ENCODE results near the gene APOA1.
A peak's percentile ranks its signal among the peaks of the same experiment; 100 is the strongest.

The APOA1 gene

DNA sequence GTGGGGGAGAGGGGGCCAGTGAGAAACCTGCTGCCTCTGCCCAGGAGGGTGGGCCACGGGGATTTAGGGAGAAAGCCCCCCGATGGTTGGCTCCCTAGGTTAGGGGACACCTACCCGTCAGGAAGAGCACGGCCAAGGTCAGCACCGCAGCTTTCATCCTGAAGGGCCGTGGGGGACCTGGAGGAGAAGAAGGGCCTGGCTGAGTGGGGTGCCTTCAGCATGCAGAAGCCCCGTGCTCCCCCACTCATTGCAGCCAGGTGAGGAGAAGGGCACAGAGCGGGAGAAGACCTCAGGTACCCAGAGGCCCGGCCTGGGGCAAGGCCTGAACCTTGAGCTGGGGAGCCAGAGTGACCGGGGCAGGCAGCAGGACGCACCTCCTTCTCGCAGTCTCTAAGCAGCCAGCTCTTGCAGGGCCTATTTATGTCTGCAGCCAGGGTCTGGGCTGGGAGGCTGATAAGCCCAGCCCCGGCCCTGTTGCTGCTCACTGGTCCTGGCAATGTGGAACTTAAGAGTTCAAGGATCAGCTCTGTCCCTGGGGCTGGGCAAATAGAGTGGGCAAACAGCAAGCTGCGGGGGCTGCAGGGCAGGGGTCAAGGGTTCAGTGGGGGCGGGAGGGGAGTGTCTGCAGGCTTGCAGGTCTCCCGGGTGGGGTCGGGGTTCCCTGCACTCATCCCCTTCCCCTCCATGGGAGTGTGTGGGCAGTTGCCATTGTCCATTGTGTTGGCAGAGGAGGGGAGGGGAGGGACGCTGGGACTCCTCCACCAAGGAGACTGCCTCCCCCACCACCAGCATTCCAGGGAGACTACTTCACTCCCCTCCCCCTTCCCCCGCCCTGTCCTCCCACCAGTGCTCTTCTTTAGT, at the start of gene APOA1:
Gene APOA1, minus strand, starts transcription at position 392 of the 861 bp plus-strand sequence. Its CDS starts 235 bp downstream, at position 157.
- DNase-seq = no peak

DNA sequence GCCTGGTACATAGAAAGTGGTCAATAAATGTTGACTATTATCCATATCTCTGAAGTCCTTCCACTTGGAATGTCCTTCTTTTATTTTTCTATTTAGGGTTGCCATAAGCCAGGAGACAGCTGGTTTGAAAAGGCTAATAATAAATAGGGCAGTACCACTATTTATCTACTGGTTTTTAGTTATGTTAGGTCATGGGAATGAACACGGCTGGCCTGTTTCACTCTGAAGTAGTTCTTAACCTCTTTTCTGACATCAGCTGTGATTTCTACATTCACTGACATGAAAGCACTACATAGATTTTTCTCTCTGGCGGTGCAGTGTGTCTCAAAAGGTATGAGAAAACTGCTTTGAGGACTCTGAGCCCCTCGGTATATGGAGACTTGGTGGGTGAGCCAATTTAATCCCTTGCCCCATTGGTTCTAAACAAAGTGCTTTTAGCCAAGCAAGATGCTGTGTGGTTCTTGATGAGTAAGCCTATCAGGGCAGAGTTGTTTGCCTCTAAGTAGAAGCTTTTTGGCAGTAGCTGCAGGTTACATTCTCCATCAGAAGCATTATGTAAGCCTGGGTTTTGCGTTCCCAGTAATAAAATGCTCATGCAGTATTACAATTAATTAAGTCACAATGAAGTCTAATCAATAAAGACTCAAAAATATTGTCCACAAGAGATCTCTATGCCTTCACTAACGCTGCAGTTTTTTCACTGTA, 48.7 kb upstream of the APOA1 start:
- no peak for DNase-seq

DNA sequence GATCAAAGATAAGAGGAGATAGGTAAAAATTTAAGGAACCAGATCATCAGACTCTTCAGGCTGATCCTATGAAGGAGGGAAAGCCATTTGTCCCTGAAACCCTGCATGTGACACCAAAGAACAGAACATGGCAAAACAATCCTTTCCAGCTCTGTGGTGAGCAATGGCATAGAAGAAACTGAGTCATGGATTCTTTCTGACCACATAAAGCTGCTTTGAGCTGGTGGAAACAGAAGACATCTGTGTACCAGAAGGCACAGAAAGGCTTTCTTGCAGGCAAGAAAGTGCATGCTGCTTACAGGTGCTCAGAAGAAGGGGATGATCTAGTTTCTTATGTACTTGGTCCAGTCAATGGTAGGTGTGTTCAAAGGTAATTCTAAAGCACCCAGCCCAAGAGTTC, 45.0 kb upstream of the APOA1 start:
- peak; percentile 77 for DNase-seq

DNA sequence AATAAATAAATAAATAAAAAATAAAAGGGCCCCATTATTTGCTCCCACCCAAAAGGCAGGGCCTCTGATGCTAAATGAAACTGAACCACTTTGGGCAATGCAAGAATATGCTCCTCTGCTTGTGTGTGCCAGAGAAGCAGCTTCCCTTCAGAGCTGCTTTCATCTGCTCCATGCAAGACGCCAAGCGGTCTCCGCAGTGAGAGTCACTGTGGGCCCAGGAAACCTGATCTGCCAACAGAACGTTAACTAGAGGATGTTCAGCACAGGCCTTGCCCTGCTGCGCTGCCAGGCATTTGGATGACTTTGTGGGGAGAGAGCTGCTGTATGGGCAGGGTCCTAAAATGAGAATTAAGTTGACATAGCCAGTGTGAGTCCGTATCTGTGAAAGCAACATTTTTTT, 43.7 kb upstream of the APOA1 start:
- no peak for DNase-seq

DNA sequence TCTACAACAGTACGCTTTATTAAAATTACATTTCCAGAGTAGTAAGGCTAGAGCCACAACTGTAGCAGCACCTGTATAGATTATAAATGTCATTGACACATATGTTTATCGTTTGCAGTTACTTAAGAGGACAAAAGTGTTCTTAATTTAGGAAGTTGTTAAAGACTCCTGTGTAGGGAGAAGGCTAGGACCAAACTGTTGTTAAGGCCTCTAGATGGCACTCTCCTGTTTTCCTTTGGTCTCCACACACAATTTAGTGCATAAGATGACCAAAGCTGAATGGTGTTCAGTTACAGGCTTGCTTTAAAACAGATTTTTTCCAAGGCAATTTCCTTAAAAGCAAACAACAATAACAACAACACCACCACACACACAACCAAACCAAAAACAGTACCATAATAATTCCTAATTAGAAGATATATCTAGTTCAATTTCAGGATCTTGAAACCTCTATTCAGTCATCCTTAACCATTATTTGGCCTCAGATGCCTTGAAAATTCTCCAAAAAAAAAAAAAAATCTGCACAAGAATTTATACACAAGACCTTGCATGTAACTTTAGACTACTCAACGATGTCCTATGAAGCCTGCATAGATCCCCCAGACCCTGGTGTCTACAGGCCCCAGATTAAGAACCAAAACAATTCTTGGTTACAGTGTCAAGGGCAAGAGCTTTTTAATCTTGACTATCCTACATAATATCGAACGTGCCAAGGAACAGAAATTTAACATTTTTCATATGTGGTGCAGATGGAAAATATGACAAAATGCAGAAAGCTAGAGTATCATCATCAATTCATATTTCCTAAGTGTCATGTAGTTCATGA, 42.6 kb upstream of the APOA1 start:
- DNase-seq = peak; percentile 65

DNA sequence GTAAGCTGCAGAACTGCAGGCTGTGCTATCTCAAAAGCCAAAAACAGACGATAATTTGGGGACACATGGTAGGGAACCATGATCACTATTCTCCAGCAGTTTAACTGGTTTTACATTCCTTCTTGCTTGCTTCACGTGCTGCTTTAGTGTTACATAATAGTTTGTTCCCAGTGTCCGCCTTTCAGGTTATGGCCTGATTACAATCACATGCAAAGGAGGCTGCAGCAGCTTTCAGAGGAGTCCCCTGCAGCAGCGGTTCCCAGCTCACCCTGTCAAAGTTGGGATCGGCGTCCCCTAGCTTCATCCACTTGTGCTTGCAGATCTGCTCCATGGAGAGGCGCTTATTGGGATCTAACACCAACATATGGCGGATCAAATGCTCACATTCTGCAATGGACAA, 39.2 kb upstream of the APOA1 start:
- no peak for DNase-seq

DNA sequence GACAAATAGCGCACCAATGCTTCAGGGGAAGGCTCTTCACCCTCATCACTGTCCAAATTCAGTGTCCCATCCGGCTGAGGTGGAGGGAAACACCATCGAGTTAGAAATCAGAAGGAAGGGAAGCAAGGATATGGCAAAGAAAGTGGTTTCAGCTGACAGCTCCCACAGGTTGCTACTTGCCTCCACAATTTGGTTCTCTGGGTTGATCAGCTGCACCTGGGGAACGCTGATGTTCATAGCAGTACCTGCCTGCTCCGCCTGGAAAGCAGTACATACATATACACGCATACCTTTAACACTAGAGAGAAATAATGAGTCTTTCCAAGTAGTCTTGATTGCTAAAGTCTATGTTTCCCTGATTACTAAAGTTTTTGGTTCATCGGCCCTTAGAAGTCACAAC, 37.8 kb upstream of the APOA1 start:
- no peak for DNase-seq

DNA sequence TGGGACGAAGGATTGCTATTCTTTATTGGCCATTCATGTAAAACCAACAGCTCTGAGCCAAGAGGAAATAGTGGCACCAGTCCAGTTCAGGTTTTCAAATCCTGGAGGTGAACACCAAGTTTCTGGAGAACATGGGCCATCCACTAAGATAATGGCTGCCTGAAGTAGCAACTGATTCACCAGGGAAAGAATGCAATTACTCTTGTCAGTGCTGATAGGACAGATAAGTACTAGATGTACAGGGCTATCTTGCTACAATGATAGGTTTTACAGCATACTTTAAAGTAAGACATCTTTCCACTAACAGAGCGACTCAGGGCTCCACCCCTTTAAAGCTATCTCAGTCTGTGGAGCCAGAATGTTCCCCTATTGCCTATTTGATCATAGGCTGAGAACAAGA, 36.8 kb upstream of the APOA1 start:
- DNase-seq = peak; percentile 47

DNA sequence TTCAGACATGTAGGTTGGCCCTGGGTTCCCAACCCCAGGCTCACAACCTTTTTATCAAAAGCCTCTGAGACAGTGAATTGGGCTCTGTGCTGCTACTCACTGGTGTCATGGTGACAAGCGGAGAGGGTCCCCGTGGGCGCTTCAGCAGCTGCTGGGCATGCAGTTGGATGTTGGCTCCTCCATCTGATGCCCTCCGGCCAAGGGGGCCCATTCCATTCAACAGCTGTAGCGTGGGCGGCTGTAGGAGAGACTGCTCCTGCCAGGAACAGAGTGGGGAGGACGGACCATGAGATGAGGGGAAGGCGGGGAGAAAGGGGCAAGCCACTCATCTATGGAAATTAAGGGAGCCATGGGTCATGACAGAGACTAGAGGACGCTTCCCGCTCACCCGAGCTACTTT, 36.0 kb upstream of the APOA1 start:
- DNase-seq = no peak

DNA sequence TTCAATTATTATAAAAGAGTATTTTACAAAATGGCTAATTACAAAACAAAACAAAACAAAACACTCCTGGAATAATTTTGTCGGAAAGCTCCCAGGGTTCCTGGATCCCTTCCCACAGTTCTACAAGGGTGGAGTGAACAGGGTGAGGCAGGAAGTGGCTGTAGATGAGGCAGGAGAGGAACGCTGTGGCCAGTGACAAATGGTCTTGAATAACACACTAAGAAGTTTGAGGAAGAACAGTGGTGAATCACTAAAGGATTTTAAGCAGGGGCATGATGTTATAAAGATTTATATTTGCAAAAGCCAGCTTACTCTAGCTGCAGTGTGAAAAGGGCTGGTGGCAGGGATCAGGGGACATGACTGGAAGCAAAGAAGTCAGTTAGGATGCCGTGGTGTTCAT, 33.8 kb upstream of the APOA1 start:
- DNase-seq = peak; percentile 88

DNA sequence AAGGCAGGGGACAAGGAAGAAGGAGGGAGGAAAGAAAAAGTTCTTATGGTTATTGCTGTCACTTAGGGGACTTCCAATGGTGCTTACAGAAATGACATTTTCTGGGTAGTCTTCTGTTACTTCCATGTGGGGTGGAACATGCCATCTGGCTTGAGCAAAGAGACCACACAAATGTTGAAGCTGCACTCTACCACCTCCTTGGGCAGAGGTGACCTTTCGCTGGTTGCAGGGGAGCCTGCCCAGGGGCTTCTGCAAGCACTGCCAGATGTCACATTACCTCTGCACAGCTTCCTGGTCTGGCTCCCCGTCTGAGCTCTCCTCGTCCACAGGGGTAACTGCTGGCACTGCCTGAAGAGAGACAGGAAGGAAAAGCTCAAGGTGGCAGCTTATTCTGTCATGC, 32.6 kb upstream of the APOA1 start:
- DNase-seq = no peak

DNA sequence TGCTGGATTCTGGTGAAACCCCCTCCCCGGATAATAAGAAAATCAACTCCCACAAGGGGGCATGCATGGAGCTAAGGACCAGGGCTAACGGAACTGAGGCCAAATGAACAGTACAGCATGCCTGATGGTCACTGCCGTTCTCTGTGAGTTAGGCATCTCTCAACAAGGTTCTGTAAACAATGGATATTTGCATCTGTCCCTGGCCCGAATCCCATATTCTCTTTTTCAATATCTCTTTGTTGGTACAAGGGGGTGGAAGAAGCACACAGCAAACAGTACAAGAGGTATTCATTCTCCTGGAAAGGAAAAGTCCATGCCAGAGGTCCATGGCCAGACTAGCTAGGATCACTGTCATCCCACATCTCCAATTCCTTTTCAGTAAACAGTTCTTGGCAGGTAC, 32.2 kb upstream of the APOA1 start:
- DNase-seq = no peak

DNA sequence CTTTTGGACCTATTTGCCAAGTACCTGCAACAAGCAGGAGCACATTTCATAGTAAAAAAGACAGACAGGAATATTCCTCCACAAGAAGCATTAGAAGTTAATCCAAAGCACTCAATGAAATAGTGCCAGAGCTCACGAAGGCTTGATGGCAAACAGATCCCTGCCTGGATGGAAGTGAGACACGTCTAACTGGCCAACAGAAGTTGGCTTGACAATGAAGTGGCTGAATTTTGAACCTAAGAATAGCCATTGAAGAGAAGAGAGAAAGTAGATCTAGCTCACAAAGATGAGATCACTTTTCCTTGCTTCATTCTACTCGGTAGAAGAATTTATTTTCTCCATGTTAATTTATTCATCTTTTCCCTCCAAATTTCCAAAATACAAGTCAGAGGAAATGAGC, 30.6 kb upstream of the APOA1 start:
- DNase-seq = no peak

DNA sequence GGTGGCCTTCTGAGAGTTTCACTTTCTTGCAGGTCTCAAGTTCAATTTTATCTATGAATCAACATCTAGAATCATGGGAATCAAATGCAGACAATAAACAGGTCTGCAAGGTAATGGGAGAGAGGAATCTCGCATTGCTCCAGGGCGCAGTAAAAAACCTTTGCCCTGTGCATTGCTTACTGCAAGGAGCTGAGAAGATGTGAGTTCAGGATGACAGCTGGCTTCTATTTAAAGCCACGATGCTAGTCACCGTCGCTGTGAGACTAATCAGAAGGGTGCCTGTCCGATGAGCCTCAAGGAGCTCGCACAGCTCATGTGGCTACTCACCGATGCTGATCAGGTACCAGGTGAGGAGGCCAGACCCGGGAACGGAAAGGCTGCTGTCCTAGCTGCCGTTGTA, 30.2 kb upstream of the APOA1 start:
- DNase-seq = no peak

DNA sequence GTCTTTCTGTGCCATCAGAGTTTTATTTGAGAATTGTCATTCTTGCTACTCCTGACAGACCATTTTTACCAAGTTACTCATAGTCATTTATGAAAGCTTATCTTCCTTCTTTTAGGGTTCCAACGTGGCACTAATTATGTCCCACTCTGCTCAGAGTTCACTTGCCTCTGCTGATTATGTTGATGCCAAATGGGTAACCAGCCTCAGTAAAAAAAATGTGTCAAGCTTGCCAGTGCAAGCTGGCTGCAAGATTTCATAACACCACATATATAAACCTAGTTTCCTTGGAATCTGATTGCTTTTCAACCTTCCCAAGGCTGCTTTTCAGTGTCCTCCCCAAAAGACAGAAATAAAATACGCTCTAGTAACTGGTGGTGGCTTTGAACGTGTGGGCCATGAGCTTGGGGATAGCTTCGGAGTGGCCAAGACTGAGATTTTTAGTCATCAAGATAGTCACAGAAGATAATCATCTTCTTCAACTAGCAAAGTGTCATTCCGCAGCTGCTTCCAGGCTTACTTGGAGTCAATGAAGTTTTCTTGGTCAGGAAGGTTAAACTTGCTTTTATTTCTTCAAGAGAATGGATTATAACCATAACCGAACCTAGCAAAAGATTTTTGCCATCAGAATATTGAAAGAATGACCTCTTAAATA, 29.5 kb upstream of the APOA1 start:
- DNase-seq = no peak

DNA sequence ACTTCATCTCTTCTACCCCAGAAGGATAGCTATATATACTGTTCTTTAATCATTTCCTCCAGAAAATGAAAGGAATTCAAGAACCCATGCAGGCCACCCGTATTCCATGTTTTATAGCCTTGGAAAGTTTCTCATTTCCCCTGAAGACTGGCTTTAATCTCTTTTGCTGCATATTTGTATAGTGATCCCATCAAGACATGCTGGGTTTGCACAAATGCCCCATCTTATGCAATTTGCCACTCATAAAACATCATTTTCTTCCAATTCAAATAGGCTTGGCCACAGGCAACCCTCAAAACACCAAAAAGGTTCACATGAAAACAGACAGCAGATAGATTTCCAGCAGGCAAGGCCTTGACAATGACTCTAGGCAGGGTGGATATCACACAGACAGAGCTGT, 28.3 kb upstream of the APOA1 start:
- peak; percentile 62 for DNase-seq

DNA sequence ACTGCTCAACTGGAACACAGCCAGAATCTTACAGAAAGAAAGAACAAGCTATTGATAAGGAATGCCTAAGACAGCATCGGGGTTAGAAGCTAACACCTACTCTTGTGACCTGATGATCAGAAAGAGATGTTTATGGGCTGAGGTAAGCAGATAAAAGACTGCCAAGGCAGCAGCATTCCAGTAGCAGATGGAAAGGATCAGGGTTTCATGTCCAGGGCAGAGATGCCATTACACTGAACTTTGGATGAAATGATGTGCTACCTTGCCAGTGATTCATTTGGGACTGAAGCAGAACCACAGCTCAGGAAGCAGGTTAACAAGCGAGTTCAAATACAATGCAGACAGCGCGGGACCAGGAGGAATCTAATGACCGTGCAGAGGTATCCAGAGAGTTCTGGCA, 27.1 kb upstream of the APOA1 start:
- peak; percentile 20 for DNase-seq

DNA sequence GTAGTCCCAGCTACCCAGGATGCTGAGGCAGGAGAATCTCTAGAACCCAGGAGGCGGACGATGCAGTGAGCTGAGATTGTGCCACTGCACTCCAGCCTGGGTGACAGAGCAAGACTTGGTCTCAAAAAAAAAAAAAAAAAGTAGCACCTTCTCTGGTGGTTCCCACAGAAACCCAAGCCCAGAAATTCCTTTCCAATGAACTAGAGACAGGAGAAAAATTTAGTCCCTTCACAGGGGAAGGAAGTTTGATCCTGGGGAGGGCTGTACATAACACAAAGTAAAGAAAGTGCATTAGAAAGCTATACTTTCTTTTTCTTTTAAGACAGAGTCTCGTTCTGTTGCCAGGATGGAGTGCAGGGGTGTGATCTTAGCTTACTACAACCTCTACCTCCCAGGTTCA, 25.5 kb upstream of the APOA1 start:
- DNase-seq = peak; percentile 26

DNA sequence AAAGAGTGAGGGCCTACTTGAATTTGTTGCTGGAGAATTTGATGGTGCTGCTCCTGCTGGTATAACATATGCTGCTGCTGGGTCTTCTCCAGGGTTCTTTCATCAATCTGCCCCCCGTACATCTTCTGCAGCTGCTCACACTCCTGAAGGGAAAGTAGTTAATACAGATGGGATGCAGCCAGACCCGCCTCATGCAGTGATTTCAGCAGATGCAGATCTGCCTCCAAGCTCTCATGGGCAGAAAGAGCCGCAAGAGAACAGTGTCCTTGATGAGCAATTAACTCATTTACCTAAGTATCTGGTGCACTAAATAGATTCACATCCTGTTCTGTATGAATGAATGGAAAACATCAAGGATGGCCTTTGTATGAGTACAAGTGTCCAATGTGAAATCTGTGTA, 24.8 kb upstream of the APOA1 start:
- no peak for DNase-seq

DNA sequence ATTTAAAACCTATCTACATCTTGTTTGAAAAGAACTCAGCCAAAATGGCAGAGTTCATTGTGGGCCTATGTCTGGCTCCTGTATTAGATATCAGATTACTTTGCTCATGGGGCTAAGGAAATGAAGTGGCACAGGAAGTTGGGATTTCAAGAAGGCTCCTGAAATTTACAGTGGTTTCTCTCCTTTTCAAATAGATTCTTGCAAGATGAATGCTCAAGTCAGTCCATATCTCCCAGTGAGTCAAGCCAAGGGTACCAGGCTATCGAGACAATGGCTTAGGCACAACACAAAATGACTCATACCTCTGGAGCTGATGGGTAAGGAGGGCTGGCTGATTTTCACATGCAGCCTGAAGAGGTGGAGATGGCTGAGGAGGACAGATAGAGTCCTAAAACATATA, 24.1 kb upstream of the APOA1 start:
- peak; percentile 74 for DNase-seq

DNA sequence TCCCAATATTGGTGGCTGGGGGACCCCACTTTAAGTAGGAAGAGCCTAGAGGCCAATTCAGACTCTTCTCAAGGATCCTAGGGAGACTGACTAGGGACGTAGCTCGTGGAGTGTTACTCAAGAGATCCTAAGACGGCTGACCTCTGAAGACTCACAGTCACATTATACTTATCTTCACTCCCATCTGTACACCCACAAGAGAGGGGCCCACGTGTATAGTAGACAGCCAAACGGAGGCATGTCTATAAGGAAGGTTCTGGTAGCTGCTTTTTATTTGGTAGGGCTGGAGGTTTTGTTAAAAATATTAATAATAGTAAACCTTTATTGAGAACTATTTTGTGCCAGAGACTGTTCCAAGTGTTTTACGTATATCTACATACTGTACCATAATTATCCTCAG, 22.9 kb upstream of the APOA1 start:
- no peak for DNase-seq

DNA sequence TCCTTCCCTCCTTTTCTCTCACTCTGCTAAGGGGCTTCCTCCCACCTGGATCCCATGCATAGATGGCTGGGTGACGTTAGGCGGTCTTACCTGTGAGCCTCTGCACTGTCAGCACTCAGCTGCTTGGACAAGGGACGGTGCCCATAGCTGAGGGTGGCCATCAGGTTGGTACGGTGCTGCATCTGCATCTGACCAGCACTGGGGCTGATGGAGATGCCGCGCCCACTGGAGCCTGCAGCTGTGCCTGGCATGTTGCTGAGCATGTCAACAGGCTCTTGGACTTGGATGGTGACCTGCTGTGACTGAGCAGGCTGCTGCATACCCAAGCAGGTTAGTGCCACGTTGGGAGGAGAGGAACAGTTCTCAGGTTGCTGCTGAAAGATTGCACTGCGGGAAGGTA, 21.8 kb upstream of the APOA1 start:
- DNase-seq = no peak

DNA sequence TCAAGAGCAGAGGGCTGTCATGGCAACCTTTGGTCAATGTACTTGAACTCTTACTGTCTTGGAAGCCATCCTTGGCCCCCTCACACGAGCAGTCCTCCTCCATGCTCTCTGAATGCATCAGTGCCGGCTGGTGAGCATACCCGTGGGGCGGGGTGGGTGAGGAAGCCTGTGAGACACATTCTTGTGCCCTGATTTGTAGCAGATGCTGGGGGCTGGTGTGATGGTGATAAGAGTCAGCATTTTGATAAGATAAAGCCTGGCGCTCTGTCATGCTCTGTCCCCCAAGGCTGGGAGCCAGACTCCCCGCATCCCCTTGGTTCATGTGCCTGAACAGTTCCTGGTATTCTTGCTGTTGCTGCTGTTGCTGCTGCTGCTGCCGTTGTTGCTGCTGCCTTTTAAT, 20.5 kb upstream of the APOA1 start:
- no peak for DNase-seq

Data from EL (cell line).